ENCODE results near the gene GCSH.

Gene GCSH

GRCh38 chr16:81096715-81097208, 567 bp upstream of the GCSH start:
- H3K9me3 ChIP-seq (ENCODE audit: low read length) = no peaks in the 10 kb centered on the region
- H3K4me1 ChIP-seq (ENCODE audit: insufficient read depth, low read length) = peaks cover 8% of the 10 kb centered on the region
- H3K4me3 ChIP-seq (ENCODE audit: low read depth in 1 of 2, low read length in 2 of 2) = peak overlapping the region; percentile 9 to 54
- H3K9ac ChIP-seq (ENCODE audit: low read length) = no peak overlapping the region
- no peaks in the 10 kb centered on the region for H3K36me3 ChIP-seq (ENCODE audit: insufficient read depth, low read length)
- H3K27ac ChIP-seq (ENCODE audit: low read depth, low read length) = no peak overlapping the region
- H3K27me3 ChIP-seq (ENCODE audit: control insufficient read depth in 1 of 2, insufficient read depth in 2 of 2, low read length in 2 of 2) = no peaks in the 10 kb centered on the region

GRCh38 chr16:81095653-81095952, 592 bp downstream of the GCSH start:
- H3K9ac ChIP-seq (ENCODE audit: low read length) = no peak overlapping the region
- H3K36me3 ChIP-seq (ENCODE audit: insufficient read depth, low read length) = no peaks in the 10 kb centered on the region
- peak overlapping the region; percentile 63 to 65 for H3K4me3 ChIP-seq (ENCODE audit: low read depth in 1 of 2, low read length in 2 of 2)
- no peaks in the 10 kb centered on the region for H3K9me3 ChIP-seq (ENCODE audit: low read length)
- no peaks in the 10 kb centered on the region for H3K27me3 ChIP-seq (ENCODE audit: control insufficient read depth in 1 of 2, insufficient read depth in 2 of 2, low read length in 2 of 2)
- H3K27ac ChIP-seq (ENCODE audit: low read depth, low read length) = peak overlapping the region; percentile 73
- peaks cover 8% of the 10 kb centered on the region for H3K4me1 ChIP-seq (ENCODE audit: insufficient read depth, low read length)

- H3K4me1 ChIP-seq (ENCODE audit: insufficient read depth, low read length) = peaks cover 8% of the 10 kb centered on the region
- H3K4me3 ChIP-seq (ENCODE audit: low read depth in 1 of 2, low read length in 2 of 2) = peak overlapping the region in 1 of 2 donors; percentile 63
- no peaks in the 10 kb centered on the region for H3K27me3 ChIP-seq (ENCODE audit: control insufficient read depth in 1 of 2, insufficient read depth in 2 of 2, low read length in 2 of 2)
- no peak overlapping the region for H3K9ac ChIP-seq (ENCODE audit: low read length)
- H3K27ac ChIP-seq (ENCODE audit: low read depth, low read length) = no peak overlapping the region
- H3K9me3 ChIP-seq (ENCODE audit: low read length) = no peaks in the 10 kb centered on the region
- H3K36me3 ChIP-seq (ENCODE audit: insufficient read depth, low read length) = no peaks in the 10 kb centered on the region
Observed at GRCh38 chr16:81094771-81095251, 1.4 kb downstream of the GCSH start.

- H3K27ac ChIP-seq (ENCODE audit: low read depth, low read length) = no peak overlapping the region
- H3K27me3 ChIP-seq (ENCODE audit: control insufficient read depth in 1 of 2, insufficient read depth in 2 of 2, low read length in 2 of 2) = no peaks in the 10 kb centered on the region
- H3K4me3 ChIP-seq (ENCODE audit: low read depth in 1 of 2, low read length in 2 of 2) = no peak overlapping the region
- H3K4me1 ChIP-seq (ENCODE audit: insufficient read depth, low read length) = no peaks in the 10 kb centered on the region
- no peaks in the 10 kb centered on the region for H3K36me3 ChIP-seq (ENCODE audit: insufficient read depth, low read length)
- no peak overlapping the region for H3K9ac ChIP-seq (ENCODE audit: low read length)
- H3K9me3 ChIP-seq (ENCODE audit: low read length) = no peaks in the 10 kb centered on the region
Observed at GRCh38 chr16:81088836-81089235, 7.4 kb downstream of the GCSH start.

- H3K36me3 ChIP-seq (ENCODE audit: insufficient read depth, low read length) = no peaks in the 10 kb centered on the region
- no peak overlapping the region for H3K9ac ChIP-seq (ENCODE audit: low read length)
- no peak overlapping the region for H3K4me3 ChIP-seq (ENCODE audit: low read depth in 1 of 2, low read length in 2 of 2)
- no peaks in the 10 kb centered on the region for H3K9me3 ChIP-seq (ENCODE audit: low read length)
- H3K27me3 ChIP-seq (ENCODE audit: control insufficient read depth in 1 of 2, insufficient read depth in 2 of 2, low read length in 2 of 2) = no peaks in the 10 kb centered on the region
- peaks cover 10% of the 10 kb centered on the region for H3K4me1 ChIP-seq (ENCODE audit: insufficient read depth, low read length)
- no peak overlapping the region for H3K27ac ChIP-seq (ENCODE audit: low read depth, low read length)
Observed at GRCh38 chr16:81081014-81081413, 15.2 kb downstream of the GCSH start.

GRCh38 chr16:81080233-81080632, 16.0 kb downstream of the GCSH start:
- no peaks in the 10 kb centered on the region for H3K27me3 ChIP-seq (ENCODE audit: control insufficient read depth in 1 of 2, insufficient read depth in 2 of 2, low read length in 2 of 2)
- peaks cover 10% of the 10 kb centered on the region for H3K4me1 ChIP-seq (ENCODE audit: insufficient read depth, low read length)
- H3K9me3 ChIP-seq (ENCODE audit: low read length) = no peaks in the 10 kb centered on the region
- H3K4me3 ChIP-seq (ENCODE audit: low read depth in 1 of 2, low read length in 2 of 2) = no peak overlapping the region
- H3K27ac ChIP-seq (ENCODE audit: low read depth, low read length) = no peak overlapping the region
- no peak overlapping the region for H3K9ac ChIP-seq (ENCODE audit: low read length)
- no peaks in the 10 kb centered on the region for H3K36me3 ChIP-seq (ENCODE audit: insufficient read depth, low read length)

GRCh38 chr16:81077076-81077940, 18.9 kb downstream of the GCSH start, which contains the start of gene C16orf46:
Gene C16orf46 (minus strand): TSS chr16:81077238. CDS start chr16:81063955, 13,283 bp downstream.
- Histone ChIP-seq H3K9ac (ENCODE audit: low read length) (peak within 1 kb of the TSS; percentile 91), H3K4me1 (ENCODE audit: insufficient read depth, low read length) (peaks cover 10% of the 10 kb centered on the region), H3K9me3 (ENCODE audit: low read length) (no peaks in the 10 kb centered on the region), H3K4me3 (ENCODE audit: low read depth in 1 of 2, low read length in 2 of 2) (peak within 1 kb of the TSS; percentile 88 to 94), H3K36me3 (ENCODE audit: insufficient read depth, low read length) (no peaks in the 10 kb centered on the region), H3K27me3 (ENCODE audit: control insufficient read depth in 1 of 2, insufficient read depth in 2 of 2, low read length in 2 of 2) (no peaks in the 10 kb centered on the region), H3K27ac (ENCODE audit: low read depth, low read length) (peak within 1 kb of the TSS; percentile 97)

GRCh38 chr16:81076566-81077075, 19.6 kb downstream of the GCSH start:
- peaks cover 10% of the 10 kb centered on the region for H3K4me1 ChIP-seq (ENCODE audit: insufficient read depth, low read length)
- no peaks in the 10 kb centered on the region for H3K27me3 ChIP-seq (ENCODE audit: control insufficient read depth in 1 of 2, insufficient read depth in 2 of 2, low read length in 2 of 2)
- H3K9me3 ChIP-seq (ENCODE audit: low read length) = no peaks in the 10 kb centered on the region
- H3K36me3 ChIP-seq (ENCODE audit: insufficient read depth, low read length) = no peaks in the 10 kb centered on the region
- peak overlapping the region; percentile 97 for H3K27ac ChIP-seq (ENCODE audit: low read depth, low read length)
- peak overlapping the region; percentile 88 to 94 for H3K4me3 ChIP-seq (ENCODE audit: low read depth in 1 of 2, low read length in 2 of 2)
- H3K9ac ChIP-seq (ENCODE audit: low read length) = peak overlapping the region; percentile 91

- Histone ChIP-seq H3K4me3 (ENCODE audit: low read depth in 1 of 2, low read length in 2 of 2) (no peak overlapping the region), H3K36me3 (ENCODE audit: insufficient read depth, low read length) (no peaks in the 10 kb centered on the region), H3K9ac (ENCODE audit: low read length) (no peak overlapping the region), H3K9me3 (ENCODE audit: low read length) (no peaks in the 10 kb centered on the region), H3K27ac (ENCODE audit: low read depth, low read length) (no peak overlapping the region), H3K4me1 (ENCODE audit: insufficient read depth, low read length) (peaks cover 10% of the 10 kb centered on the region), H3K27me3 (ENCODE audit: control insufficient read depth in 1 of 2, insufficient read depth in 2 of 2, low read length in 2 of 2) (no peaks in the 10 kb centered on the region)
Observed at GRCh38 chr16:81073560-81074330, 22.4 kb downstream of the GCSH start.

- no peak overlapping the region for H3K9ac ChIP-seq (ENCODE audit: low read length)
- no peaks in the 10 kb centered on the region for H3K9me3 ChIP-seq (ENCODE audit: low read length)
- no peaks in the 10 kb centered on the region for H3K27me3 ChIP-seq (ENCODE audit: control insufficient read depth in 1 of 2, insufficient read depth in 2 of 2, low read length in 2 of 2)
- no peaks in the 10 kb centered on the region for H3K36me3 ChIP-seq (ENCODE audit: insufficient read depth, low read length)
- no peak overlapping the region for H3K27ac ChIP-seq (ENCODE audit: low read depth, low read length)
- no peak overlapping the region for H3K4me3 ChIP-seq (ENCODE audit: low read depth in 1 of 2, low read length in 2 of 2)
- peaks cover 3% of the 10 kb centered on the region for H3K4me1 ChIP-seq (ENCODE audit: insufficient read depth, low read length)
Observed at GRCh38 chr16:81071805-81072204, 24.4 kb downstream of the GCSH start.

- no peaks in the 10 kb centered on the region for H3K4me1 ChIP-seq (ENCODE audit: insufficient read depth, low read length)
- H3K9ac ChIP-seq (ENCODE audit: low read length) = no peak overlapping the region
- H3K4me3 ChIP-seq (ENCODE audit: low read depth in 1 of 2, low read length in 2 of 2) = no peak overlapping the region
- no peaks in the 10 kb centered on the region for H3K9me3 ChIP-seq (ENCODE audit: low read length)
- H3K36me3 ChIP-seq (ENCODE audit: insufficient read depth, low read length) = no peaks in the 10 kb centered on the region
- no peak overlapping the region for H3K27ac ChIP-seq (ENCODE audit: low read depth, low read length)
- no peaks in the 10 kb centered on the region for H3K27me3 ChIP-seq (ENCODE audit: control insufficient read depth in 1 of 2, insufficient read depth in 2 of 2, low read length in 2 of 2)
Observed at GRCh38 chr16:81070979-81071378, 25.2 kb downstream of the GCSH start.

Data from muscle layer of colon (tissue), 2 donors.